ENCODE measurements around the gene SPATA22. TPM values are rescaled to one million over a fixed set of nuclear protein-coding genes. Genes with fewer than 3 reads are reported as not detected.
A peak's percentile ranks its signal among the peaks of the same experiment; 100 is the strongest.
"Not testable (repeated sequence)": the region's sequence is repeated elsewhere in the genome, so short reads cannot be mapped to it uniquely, and the experiment has no call there.

Gene SPATA22
- total RNA-seq, 1 donor from 2014 or later: not detected

DNA sequence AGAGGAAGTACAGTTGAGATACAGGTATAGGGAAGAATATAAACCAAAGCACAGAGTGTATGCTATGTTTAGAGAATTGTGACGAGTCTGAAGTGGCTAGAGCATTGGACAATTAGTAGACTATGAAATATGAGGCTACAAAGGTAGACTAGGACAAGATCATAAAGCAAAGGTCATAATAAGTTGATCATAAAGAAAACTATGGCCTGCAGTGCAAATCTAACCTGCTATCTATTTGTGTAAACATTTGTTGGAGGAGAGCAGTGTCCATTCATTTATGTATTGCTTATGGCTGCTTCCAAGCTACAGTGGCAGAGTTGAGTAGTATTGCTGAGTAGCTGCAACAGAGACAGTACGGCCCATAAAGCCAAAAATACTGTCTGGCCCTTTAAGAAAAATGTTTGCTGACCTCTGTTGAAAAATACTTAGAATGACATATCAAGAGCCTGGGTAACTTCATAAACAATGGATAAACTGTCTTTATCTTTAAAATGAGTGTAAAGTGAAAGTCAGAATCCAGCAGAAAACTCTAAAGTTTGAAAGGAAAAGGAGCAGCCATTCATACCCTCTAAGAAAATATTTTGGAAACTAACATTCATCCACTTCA is 23.5 kb downstream of the SPATA22 start:
- Mint-ChIP-seq H3K36me3 (ENCODE audit: low read depth, unreplicated experiment) (no peaks in the 10 kb centered on the region), H3K27me3 (ENCODE audit: unreplicated experiment) (no peaks in the 10 kb centered on the region), H3K4me3 (ENCODE audit: unreplicated experiment) (no peak overlapping the region), H3K4me1 (ENCODE audit: unreplicated experiment) (no peaks in the 10 kb centered on the region), H3K9me3 (ENCODE audit: unreplicated experiment) (no peaks in the 10 kb centered on the region), H3K27ac (ENCODE audit: unreplicated experiment) (no peak overlapping the region)
- TF ChIP-seq, protein P1, sequence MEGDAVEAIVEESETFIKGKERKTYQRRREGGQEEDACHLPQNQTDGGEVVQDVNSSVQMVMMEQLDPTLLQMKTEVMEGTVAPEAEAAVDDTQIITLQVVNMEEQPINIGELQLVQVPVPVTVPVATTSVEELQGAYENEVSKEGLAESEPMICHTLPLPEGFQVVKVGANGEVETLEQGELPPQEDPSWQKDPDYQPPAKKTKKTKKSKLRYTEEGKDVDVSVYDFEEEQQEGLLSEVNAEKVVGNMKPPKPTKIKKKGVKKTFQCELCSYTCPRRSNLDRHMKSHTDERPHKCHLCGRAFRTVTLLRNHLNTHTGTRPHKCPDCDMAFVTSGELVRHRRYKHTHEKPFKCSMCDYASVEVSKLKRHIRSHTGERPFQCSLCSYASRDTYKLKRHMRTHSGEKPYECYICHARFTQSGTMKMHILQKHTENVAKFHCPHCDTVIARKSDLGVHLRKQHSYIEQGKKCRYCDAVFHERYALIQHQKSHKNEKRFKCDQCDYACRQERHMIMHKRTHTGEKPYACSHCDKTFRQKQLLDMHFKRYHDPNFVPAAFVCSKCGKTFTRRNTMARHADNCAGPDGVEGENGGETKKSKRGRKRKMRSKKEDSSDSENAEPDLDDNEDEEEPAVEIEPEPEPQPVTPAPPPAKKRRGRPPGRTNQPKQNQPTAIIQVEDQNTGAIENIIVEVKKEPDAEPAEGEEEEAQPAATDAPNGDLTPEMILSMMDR (IDR thresholded peaks at IDR 0.05; ENCODE audit: unreplicated experiment): no peak
- no peak for DNase-seq (ENCODE audit: low spot score)

DNA sequence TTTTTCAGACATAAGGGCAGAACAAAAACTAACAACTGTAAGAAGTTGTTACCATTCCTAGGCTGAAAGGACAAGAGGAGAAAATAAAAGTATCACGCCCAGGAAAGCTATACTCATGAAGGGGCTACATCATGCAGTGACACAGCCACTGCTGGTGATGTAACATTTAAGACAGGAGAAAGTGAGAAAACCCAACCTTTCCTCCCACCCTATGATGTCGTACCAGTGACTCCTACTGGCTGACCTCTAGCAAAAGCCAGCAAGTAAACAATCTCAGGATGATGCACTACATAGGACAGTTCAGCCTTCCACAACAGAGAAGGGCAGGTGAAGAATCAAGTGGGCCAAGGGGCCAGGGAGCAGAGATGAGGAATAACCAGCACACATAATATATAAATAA is 24.0 kb downstream of the SPATA22 start:
- no peak overlapping the region for H3K4me3 Mint-ChIP-seq (ENCODE audit: unreplicated experiment)
- H3K9me3 Mint-ChIP-seq (ENCODE audit: unreplicated experiment): no peaks in the 10 kb centered on the region
- H3K4me1 Mint-ChIP-seq (ENCODE audit: unreplicated experiment): no peaks in the 10 kb centered on the region
- H3K36me3 Mint-ChIP-seq (ENCODE audit: low read depth, unreplicated experiment): no peaks in the 10 kb centered on the region
- TF ChIP-seq, protein P1 (IDR thresholded peaks at IDR 0.05; ENCODE audit: unreplicated experiment): no peak
- H3K27me3 Mint-ChIP-seq (ENCODE audit: unreplicated experiment): no peaks in the 10 kb centered on the region
- DNase-seq (ENCODE audit: low spot score): peak; percentile 12
- H3K27ac Mint-ChIP-seq (ENCODE audit: unreplicated experiment): no peak overlapping the region

DNA sequence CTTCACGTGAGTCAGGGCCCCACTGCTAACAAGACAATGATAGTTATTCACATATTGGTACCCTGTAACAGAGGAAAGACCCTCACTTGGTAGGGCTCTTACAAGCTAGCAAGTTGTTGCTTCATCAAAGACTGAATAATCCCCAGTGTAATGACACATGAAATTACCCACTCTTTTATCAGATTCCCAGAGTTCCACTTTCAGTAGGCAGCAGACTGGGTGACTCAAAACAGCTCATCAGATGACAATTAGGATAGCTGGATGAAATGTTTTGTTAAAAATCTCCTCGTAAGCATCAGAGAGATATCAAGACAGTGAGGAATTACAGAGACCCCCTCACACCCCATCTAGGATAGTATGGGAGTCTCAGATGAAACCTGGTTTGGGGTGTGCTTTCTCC is 31.2 kb downstream of the SPATA22 start:
- Mint-ChIP-seq H3K36me3 (ENCODE audit: low read depth, unreplicated experiment) (no peaks in the 10 kb centered on the region), H3K4me3 (ENCODE audit: unreplicated experiment) (no peak overlapping the region), H3K9me3 (ENCODE audit: unreplicated experiment) (no peaks in the 10 kb centered on the region), H3K27me3 (ENCODE audit: unreplicated experiment) (no peaks in the 10 kb centered on the region), H3K4me1 (ENCODE audit: unreplicated experiment) (no peaks in the 10 kb centered on the region), H3K27ac (ENCODE audit: unreplicated experiment) (no peak overlapping the region)
- no peak for DNase-seq (ENCODE audit: low spot score)
- TF ChIP-seq, protein P1 (IDR thresholded peaks at IDR 0.05; ENCODE audit: unreplicated experiment): no peak

DNA sequence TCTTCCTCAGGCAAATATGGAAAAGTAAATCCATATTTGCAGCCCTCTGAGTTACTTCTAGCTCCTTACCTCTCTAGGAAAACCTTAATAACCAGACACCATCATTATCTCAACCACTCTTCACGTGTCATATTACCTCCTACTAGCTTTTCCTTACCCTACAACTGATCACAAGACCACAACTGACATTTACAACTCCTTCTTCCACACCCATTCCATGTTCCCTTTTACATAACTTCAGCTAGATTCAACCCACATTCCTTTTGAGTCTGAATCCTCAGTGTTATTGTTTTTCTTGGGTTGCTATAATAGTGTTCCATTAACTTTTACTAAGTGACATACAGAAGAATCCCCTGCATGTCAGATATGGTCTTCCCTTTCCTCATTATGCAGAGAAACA is 33.3 kb downstream of the SPATA22 start:
- Mint-ChIP-seq H3K4me3 (ENCODE audit: unreplicated experiment) (no peak overlapping the region), H3K4me1 (ENCODE audit: unreplicated experiment) (no peaks in the 10 kb centered on the region), H3K27me3 (ENCODE audit: unreplicated experiment) (no peaks in the 10 kb centered on the region), H3K9me3 (ENCODE audit: unreplicated experiment) (no peaks in the 10 kb centered on the region), H3K36me3 (ENCODE audit: low read depth, unreplicated experiment) (no peaks in the 10 kb centered on the region), H3K27ac (ENCODE audit: unreplicated experiment) (no peak overlapping the region)
- DNase-seq (ENCODE audit: low spot score): no peak
- TF ChIP-seq, protein P1 (IDR thresholded peaks at IDR 0.05; ENCODE audit: unreplicated experiment): no peak

DNA sequence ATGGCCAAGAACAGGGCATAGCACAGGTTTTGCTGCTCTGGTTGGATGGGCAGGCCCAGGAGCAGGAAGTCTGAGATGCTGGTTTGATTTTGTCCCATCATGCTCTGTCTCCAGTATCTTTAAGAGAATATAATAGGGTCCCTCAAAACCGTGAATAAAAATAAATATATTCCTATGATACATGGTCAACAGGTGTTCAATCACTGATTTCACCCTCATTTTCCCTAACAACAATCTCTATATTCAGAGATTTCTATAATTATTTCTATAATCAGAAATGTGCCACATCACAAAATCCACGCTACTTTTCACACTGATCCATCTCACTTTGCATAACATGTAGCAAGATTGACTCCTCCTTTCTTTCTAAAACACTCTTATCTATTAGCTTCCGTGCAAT is 37.9 kb downstream of the SPATA22 start, which contains the start of gene OR1E2:
TSS of gene OR1E2 (minus strand) at position 101 of the 400 bp plus-strand sequence. CDS start at position 101, 0 bp downstream.
- no peaks in the 10 kb centered on the region for H3K27me3 Mint-ChIP-seq (ENCODE audit: unreplicated experiment)
- H3K9me3 Mint-ChIP-seq (ENCODE audit: unreplicated experiment): no peaks in the 10 kb centered on the region
- DNase-seq (ENCODE audit: low spot score): no peak
- no peak within 1 kb of the TSS for H3K27ac Mint-ChIP-seq (ENCODE audit: unreplicated experiment)
- TF ChIP-seq, protein P1 (IDR thresholded peaks at IDR 0.05; ENCODE audit: unreplicated experiment): no peak
- H3K4me3 Mint-ChIP-seq (ENCODE audit: unreplicated experiment): no peak within 1 kb of the TSS
- H3K4me1 Mint-ChIP-seq (ENCODE audit: unreplicated experiment): no peaks in the 10 kb centered on the region
- no peaks in the 10 kb centered on the region for H3K36me3 Mint-ChIP-seq (ENCODE audit: low read depth, unreplicated experiment)

DNA sequence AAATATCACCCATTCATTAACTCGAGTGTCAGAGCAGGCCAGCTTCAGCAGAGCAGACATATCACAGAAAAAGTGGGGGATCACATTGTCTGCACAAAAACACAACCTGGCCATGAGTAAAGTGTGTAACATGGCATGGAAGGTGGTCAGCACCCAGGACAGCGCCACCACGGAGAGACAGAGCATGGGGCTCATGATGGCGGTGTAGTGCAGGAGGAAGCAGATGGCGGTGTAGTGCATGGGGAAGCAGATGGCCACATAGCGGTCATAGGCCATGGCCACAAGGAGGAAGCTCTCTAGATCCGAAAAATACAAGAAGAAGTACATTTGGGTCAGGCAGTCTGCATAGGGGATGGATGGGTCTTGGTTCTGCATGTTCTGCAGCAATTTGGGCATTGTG is 38.4 kb downstream of the SPATA22 start:
- peak; percentile 25 for DNase-seq (ENCODE audit: low spot score)
- H3K9me3 Mint-ChIP-seq (ENCODE audit: unreplicated experiment); H3K27ac Mint-ChIP-seq (ENCODE audit: unreplicated experiment); H3K4me1 Mint-ChIP-seq (ENCODE audit: unreplicated experiment); H3K36me3 Mint-ChIP-seq (ENCODE audit: low read depth, unreplicated experiment); H3K27me3 Mint-ChIP-seq (ENCODE audit: unreplicated experiment); H3K4me3 Mint-ChIP-seq (ENCODE audit: unreplicated experiment): not testable (repeated sequence)

Data from endothelial cell (in vitro differentiated cells).